Measurements from ENCODE around the gene APCDD1L.

Gene APCDD1L

GRCh38 chr20:58452667-58453255 is 62.4 kb downstream of the APCDD1L start:
- H3K27ac Mint-ChIP-seq, result peak overlapping the region in 1 of 2 donors; percentile 54

GRCh38 chr20:58450254-58450653 is 64.9 kb downstream of the APCDD1L start:
- Mint-ChIP-seq H3K9me3 (no peaks in the 10 kb centered on the region), H3K36me3 (ENCODE audit: insufficient read depth) (peaks cover 10% of the 10 kb centered on the region), H3K4me1 (ENCODE audit: low read depth in 2 of 2) (no peaks in the 10 kb centered on the region), H3K27me3 (no peaks in the 10 kb centered on the region), H3K27ac (peak overlapping the region in 1 of 2 donors; percentile 12), H3K4me3 (no peak overlapping the region)
- no peak for DNase-seq
- ATAC-seq (replicated peaks), result no peak

More at GRCh38 chr20:58452667-58453255, 62.4 kb downstream of the APCDD1L start:
- no peak for DNase-seq
- Mint-ChIP-seq H3K27me3 (no peaks in the 10 kb centered on the region), H3K4me1 (ENCODE audit: low read depth in 2 of 2) (no peaks in the 10 kb centered on the region), H3K36me3 (ENCODE audit: insufficient read depth) (peaks cover 5% of the 10 kb centered on the region), H3K9me3 (no peaks in the 10 kb centered on the region), H3K4me3 (no peak overlapping the region)
- no peak for ATAC-seq (replicated peaks)

- Mint-ChIP-seq H3K4me3 (no peak overlapping the region), H3K4me1 (ENCODE audit: low read depth in 2 of 2) (no peaks in the 10 kb centered on the region), H3K36me3 (ENCODE audit: insufficient read depth) (peaks cover 15% of the 10 kb centered on the region), H3K27ac (peak overlapping the region in 1 of 2 donors; percentile 12), H3K9me3 (no peaks in the 10 kb centered on the region), H3K27me3 (no peaks in the 10 kb centered on the region)
- ATAC-seq (replicated peaks), result no peak
- no peak for DNase-seq
These were observed 65.4 kb downstream of the APCDD1L start for GRCh38 chr20:58449681-58450221.

- H3K4me1 Mint-ChIP-seq (ENCODE audit: low read depth in 2 of 2), result no peaks in the 10 kb centered on the region
- no peak for DNase-seq
- H3K36me3 Mint-ChIP-seq (ENCODE audit: insufficient read depth), result peaks cover 22% of the 10 kb centered on the region
- no peaks in the 10 kb centered on the region for H3K27me3 Mint-ChIP-seq
- H3K9me3 Mint-ChIP-seq, result no peaks in the 10 kb centered on the region
- no peak overlapping the region for H3K4me3 Mint-ChIP-seq
- H3K27ac Mint-ChIP-seq, result peak overlapping the region in 1 of 2 donors; percentile 25
- no peak for ATAC-seq (replicated peaks)
These were observed 66.2 kb downstream of the APCDD1L start for GRCh38 chr20:58448958-58449357.

- Mint-ChIP-seq H3K27me3 (no peaks in the 10 kb centered on the region), H3K36me3 (ENCODE audit: insufficient read depth) (peaks cover 29% of the 10 kb centered on the region), H3K27ac (peak overlapping the region in 1 of 2 donors; percentile 25), H3K4me3 (no peak overlapping the region), H3K4me1 (ENCODE audit: low read depth in 2 of 2) (peaks cover 0 to 1% of the 10 kb centered on the region in 2 donors), H3K9me3 (no peaks in the 10 kb centered on the region)
- DNase-seq, result peak; percentile 30 to 36 (median 31)
- ATAC-seq (replicated peaks), result peak; percentile 50
These were observed 67.4 kb downstream of the APCDD1L start for GRCh38 chr20:58447511-58448391.

- peaks cover 1 to 4% of the 10 kb centered on the region in 2 donors for H3K4me1 Mint-ChIP-seq (ENCODE audit: low read depth in 2 of 2)
These were observed 68.3 kb downstream of the APCDD1L start for GRCh38 chr20:58446960-58447265.

GRCh38 chr20:58446264-58446959 is 68.8 kb downstream of the APCDD1L start:
- Mint-ChIP-seq H3K9me3 (no peaks in the 10 kb centered on the region), H3K4me1 (ENCODE audit: low read depth in 2 of 2) (peaks cover 4 to 5% of the 10 kb centered on the region in 2 donors), H3K27me3 (no peaks in the 10 kb centered on the region), H3K27ac (peak overlapping the region in 1 of 2 donors; percentile 73), H3K36me3 (ENCODE audit: insufficient read depth) (peaks cover 30% of the 10 kb centered on the region), H3K4me3 (no peak overlapping the region)
- ATAC-seq (replicated peaks) (no peak), DNase-seq (no peak)

More at GRCh38 chr20:58446960-58447265, 68.3 kb downstream of the APCDD1L start:
- H3K9me3 Mint-ChIP-seq, result no peaks in the 10 kb centered on the region
- no peaks in the 10 kb centered on the region for H3K27me3 Mint-ChIP-seq
- ATAC-seq (replicated peaks), result no peak
- H3K27ac Mint-ChIP-seq, result peak overlapping the region in 1 of 2 donors; percentile 44
- DNase-seq, result no peak
- peaks cover 29% of the 10 kb centered on the region for H3K36me3 Mint-ChIP-seq (ENCODE audit: insufficient read depth)
- no peak overlapping the region for H3K4me3 Mint-ChIP-seq

- H3K27me3 Mint-ChIP-seq, result no peaks in the 10 kb centered on the region
- DNase-seq (no peak), ATAC-seq (replicated peaks) (no peak)
- peaks cover 4 to 11% of the 10 kb centered on the region in 2 donors for H3K4me1 Mint-ChIP-seq (ENCODE audit: low read depth in 2 of 2)
- H3K36me3 Mint-ChIP-seq (ENCODE audit: insufficient read depth), result peaks cover 39% of the 10 kb centered on the region
- H3K27ac Mint-ChIP-seq, result peak overlapping the region in 1 of 2 donors; percentile 73
- no peak overlapping the region for H3K4me3 Mint-ChIP-seq
- no peaks in the 10 kb centered on the region for H3K9me3 Mint-ChIP-seq
These were observed 70.4 kb downstream of the APCDD1L start for GRCh38 chr20:58444746-58445255.

- H3K4me1 Mint-ChIP-seq (ENCODE audit: low read depth in 2 of 2), result peaks cover 12 to 25% of the 10 kb centered on the region in 2 donors
- no peaks in the 10 kb centered on the region for H3K9me3 Mint-ChIP-seq
- H3K4me3 Mint-ChIP-seq, result no peak overlapping the region
- no peak for ATAC-seq (replicated peaks)
- no peak overlapping the region for H3K27ac Mint-ChIP-seq
- no peak for DNase-seq
- peaks cover 47% of the 10 kb centered on the region for H3K36me3 Mint-ChIP-seq (ENCODE audit: insufficient read depth)
- H3K27me3 Mint-ChIP-seq, result no peaks in the 10 kb centered on the region
These were observed 73.5 kb downstream of the APCDD1L start for GRCh38 chr20:58441723-58442122.

- H3K36me3 Mint-ChIP-seq (ENCODE audit: insufficient read depth), result peaks cover 47% of the 10 kb centered on the region
- H3K27me3 Mint-ChIP-seq, result no peaks in the 10 kb centered on the region
These were observed 75.0 kb downstream of the APCDD1L start for GRCh38 chr20:58440021-58440767.

GRCh38 chr20:58438970-58439808 is 76.0 kb downstream of the APCDD1L start:
- H3K9me3 Mint-ChIP-seq, result no peaks in the 10 kb centered on the region
- no peaks in the 10 kb centered on the region for H3K27me3 Mint-ChIP-seq
- H3K27ac Mint-ChIP-seq, result peak overlapping the region in 1 of 2 donors; percentile 60
- H3K36me3 Mint-ChIP-seq (ENCODE audit: insufficient read depth), result peaks cover 44% of the 10 kb centered on the region
- peaks cover 18 to 35% of the 10 kb centered on the region in 2 donors for H3K4me1 Mint-ChIP-seq (ENCODE audit: low read depth in 2 of 2)
- ATAC-seq (replicated peaks), result no peak
- no peak for DNase-seq
- no peak overlapping the region for H3K4me3 Mint-ChIP-seq

More at GRCh38 chr20:58440021-58440767, 75.0 kb downstream of the APCDD1L start:
- no peaks in the 10 kb centered on the region for H3K9me3 Mint-ChIP-seq
- ATAC-seq (replicated peaks), result no peak
- no peak overlapping the region for H3K4me3 Mint-ChIP-seq
- DNase-seq, result no peak
- H3K4me1 Mint-ChIP-seq (ENCODE audit: low read depth in 2 of 2), result peaks cover 18 to 31% of the 10 kb centered on the region in 2 donors
- H3K27ac Mint-ChIP-seq, result no peak overlapping the region

All from effector memory CD8-positive, alpha-beta T cell (primary cell).